GM18507 (cell line): ENCODE measurements around the gene OR13J1.
"Not testable (repeated sequence)": the region's sequence is repeated elsewhere in the genome, so short reads cannot be mapped to it uniquely, and the experiment has no call there.

Experiments used
- DNase-seq: peaks from one replicate; pipeline ENCODE4 v3.0.0; 2011; ENCODE audit warnings: low read depth; ENCODE audit not compliant: insufficient read length; ENCODE audit errors: extremely low spot score
- FAIRE-seq: peaks from 2 replicates; lab custom pipeline; 2011; peaks lifted over from hg19 to GRCh38; lab: Jason Lieb, UNC

The OR13J1 gene

DNA sequence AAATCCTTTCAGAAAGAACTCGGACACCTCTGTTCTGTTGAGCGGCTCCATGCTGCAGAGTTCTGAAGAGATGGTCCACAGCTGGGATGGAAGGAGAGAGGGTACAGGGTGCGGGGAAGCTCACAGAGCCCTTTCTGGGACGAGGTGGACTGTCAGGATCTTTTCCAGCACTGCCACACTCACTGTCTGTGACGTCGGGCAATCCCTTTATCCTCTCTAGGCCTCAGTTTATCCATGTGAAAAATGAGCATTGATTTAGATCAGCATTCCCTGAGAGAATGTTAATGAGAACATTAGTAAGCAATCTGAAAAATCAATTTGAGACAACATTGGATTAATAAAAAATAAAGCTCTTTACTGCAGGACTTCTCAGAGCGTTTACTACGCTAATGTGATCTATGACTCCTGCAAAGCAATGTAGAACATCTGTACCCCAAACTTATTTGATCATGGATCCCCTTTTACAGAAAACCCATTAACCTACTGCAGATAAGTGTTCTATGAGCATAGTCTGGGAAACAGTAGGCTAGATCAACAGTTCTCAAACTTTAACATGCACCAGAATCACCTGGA is at the start of gene OR13J1:
Gene OR13J1 (minus strand): TSS at position 51 of the 573 bp plus-strand sequence. CDS start 0 bp downstream, at position 51.
- DNase-seq (no peak), FAIRE-seq (no peak)

DNA sequence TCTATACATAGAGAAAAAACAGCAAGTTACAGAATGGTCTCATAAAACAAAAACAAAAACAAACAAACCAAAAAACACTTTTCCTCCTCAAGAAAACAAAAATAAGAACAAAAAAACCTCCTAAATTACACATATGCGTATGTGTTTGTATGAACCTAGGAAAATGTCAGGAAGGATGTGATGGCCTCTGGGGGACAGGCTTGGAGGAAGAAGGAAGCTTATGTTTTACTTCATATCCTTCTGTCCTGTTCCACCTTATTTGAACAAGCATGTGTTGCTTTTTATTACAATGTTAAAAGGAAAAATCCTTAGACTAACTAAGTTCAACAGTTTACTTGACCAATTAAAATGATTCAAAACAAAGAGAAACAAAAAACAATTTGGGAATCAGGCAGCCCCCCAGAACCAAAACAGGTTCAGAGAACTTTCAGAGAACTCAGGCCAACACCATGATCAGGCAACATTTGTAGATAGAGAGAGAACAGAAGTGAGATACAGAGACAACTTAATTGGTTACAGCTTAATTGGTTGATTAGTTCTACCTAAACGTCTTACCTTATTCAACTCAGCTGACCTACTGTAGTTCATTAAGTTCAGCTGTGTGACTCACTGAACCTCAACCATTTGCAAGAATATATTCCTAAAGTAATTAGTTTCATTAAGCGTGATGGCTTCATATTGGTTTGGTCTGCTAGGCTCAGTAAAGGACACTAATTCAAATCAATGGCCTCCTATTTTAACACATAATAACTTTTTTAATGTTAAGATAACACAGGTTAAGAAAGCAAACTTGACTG is 49.2 kb upstream of the OR13J1 start:
- no peak for DNase-seq
- no peak for FAIRE-seq

DNA sequence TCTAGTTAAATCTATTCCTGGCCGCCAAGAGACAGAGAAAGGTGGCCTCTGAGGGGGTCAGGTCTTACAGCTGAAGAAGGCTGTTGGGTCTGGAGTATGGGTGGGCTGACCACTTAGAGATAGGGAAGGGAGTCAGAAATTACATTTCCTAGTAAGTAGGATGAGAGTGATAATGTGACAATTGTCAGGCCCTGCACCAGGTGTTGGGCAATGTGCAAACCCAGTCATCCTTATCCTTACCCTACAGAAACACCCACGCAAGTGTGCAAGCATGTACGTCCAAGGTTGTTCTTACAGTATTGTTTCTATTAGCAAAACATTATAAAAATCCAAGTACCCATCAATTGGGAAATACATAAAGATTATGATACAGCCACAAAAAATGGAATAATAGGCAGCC is 48.6 kb upstream of the OR13J1 start:
- no peak for DNase-seq
- no peak for FAIRE-seq

DNA sequence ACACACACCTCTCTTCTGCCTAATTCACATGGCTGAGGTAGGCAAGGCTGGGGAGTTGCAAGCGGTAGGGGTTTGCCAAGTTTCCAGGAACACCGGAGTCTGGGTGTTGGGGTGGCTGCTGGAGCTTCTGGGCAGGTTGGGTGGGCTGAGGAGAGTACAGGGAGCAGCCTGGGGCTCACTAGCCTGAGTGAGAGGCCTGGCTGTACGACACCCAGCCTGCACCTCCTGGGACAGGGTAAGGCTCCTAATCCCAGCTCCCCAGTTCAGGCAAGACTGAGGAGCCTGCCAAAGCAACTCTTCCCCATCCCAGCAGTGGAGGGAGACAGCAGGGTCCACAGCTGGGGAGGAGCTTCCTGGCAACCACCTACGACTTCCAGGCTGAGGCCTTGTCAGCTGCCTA is 47.1 kb upstream of the OR13J1 start:
- no peak for FAIRE-seq
- DNase-seq, result no peak

DNA sequence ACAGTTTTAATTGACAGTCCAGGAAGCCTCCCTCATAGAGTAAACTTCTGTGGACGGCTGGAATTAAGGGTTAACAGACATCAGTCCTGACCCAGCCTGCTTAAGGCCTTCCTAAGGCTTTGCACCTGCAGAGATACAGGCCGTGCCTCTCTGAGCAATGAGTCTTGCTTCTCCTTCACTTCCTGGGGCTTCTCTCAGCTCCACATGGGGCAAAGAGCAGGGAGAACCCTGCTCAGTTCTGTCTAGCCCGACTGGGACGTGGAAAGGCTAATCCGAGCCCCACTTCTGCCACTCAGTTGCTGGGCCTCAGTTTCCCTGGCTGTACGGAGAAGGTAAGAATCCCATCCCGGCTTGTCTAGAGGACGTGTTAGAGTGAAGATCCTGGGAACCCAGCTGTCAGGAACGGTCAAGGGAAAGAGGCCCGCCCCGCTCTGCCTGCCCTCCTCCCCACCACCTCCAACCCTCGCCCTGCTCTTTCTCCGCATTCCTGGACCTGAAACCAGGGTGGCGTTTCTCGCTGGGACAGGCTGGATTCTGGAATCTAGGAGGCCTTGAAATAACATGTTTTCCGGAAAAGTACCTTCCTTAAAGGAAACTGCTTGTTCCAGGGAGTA is 45.6 kb upstream of the OR13J1 start:
- DNase-seq, result no peak
- FAIRE-seq, result no peak

GRCh38 chr9:35914301-35914807 is 44.2 kb upstream of the OR13J1 start:
- peak; percentile 84 for FAIRE-seq
- DNase-seq, result no peak

- FAIRE-seq, DNase-seq: not testable (repeated sequence)
These were observed 43.2 kb upstream of the OR13J1 start for GRCh38 chr9:35913429-35913828.

DNA sequence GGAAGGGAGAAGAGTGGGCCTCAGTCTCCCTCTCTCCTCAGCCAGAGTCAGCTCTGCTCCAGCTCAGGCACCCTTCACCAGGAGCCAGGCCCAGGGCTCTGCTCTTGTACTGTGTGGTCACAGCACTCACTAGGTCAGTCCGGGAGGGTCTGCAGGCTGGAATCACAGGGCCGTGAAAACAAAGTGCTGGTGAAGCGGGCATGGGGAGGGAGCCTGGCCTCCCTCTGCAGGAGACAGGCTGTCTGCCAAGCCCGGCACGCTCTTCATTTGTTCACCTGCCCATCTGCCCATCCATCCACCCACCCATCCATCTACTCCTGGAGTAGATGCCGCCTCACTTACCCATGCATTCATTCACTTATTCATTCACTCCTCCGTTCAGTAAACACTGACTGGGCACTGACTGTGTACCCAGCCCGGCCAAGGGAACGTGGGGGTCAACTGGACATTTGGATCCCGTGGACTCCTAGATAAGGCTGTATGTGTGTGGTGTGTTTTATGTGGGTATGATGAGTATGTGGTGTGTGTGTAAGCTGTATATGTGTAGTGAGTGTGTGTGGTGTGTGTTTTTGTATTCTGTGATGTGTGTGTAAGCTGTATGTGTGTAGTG is 42.7 kb upstream of the OR13J1 start:
- no peak for DNase-seq
- FAIRE-seq, result no peak

GRCh38 chr9:35911690-35912089 is 41.5 kb upstream of the OR13J1 start:
- no peak for FAIRE-seq
- no peak for DNase-seq

- no peak for DNase-seq
- FAIRE-seq, result no peak
These were observed 40.6 kb upstream of the OR13J1 start for GRCh38 chr9:35910613-35911359.

- DNase-seq, result no peak
- FAIRE-seq, result no peak
These were observed 39.7 kb upstream of the OR13J1 start for GRCh38 chr9:35909687-35910612.

- FAIRE-seq (no peak), DNase-seq (no peak)
These were observed 39.1 kb upstream of the OR13J1 start, which contains the start of gene SPAAR for GRCh38 chr9:35909274-35909673. Gene SPAAR (plus strand): TSS chr9:35909490. CDS start chr9:35910464, 974 bp downstream.

DNA sequence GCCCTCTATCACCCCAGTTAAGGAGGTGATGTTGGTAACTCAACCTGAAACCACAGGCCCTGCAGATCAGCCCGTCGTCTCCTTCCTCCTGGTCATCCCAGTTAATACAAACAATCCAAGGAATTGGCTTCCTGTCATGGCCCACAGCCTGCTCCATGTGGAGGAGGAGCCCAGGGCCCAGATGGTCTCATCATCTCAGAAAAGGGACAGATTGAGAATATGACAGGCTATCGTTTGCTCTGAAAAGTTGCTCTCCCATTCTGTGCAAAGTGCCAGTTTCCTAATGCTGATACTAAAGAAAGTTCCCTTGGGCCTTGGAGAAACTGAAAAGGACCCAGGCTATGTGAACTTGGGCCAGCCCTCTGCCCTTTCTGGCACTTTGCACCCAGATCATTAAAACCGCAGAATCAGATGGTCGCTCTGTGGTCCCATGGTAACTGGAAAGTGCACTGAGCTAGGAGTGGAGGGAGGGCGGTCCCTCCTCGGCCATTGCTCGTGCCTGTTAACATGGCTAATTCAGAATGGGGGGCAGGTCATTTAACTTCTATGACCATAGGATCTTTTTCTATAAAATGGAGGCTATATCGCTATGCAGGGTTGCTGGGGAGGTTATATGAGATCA is 38.4 kb upstream of the OR13J1 start:
- DNase-seq (no peak), FAIRE-seq (no peak)

GRCh38 chr9:35907711-35908503 is 37.7 kb upstream of the OR13J1 start:
- DNase-seq, result no peak

GRCh38 chr9:35906923-35907699 is 36.9 kb upstream of the OR13J1 start:
- DNase-seq (no peak), FAIRE-seq (no peak)

More at GRCh38 chr9:35907711-35908503, 37.7 kb upstream of the OR13J1 start:
- FAIRE-seq, result no peak

DNA sequence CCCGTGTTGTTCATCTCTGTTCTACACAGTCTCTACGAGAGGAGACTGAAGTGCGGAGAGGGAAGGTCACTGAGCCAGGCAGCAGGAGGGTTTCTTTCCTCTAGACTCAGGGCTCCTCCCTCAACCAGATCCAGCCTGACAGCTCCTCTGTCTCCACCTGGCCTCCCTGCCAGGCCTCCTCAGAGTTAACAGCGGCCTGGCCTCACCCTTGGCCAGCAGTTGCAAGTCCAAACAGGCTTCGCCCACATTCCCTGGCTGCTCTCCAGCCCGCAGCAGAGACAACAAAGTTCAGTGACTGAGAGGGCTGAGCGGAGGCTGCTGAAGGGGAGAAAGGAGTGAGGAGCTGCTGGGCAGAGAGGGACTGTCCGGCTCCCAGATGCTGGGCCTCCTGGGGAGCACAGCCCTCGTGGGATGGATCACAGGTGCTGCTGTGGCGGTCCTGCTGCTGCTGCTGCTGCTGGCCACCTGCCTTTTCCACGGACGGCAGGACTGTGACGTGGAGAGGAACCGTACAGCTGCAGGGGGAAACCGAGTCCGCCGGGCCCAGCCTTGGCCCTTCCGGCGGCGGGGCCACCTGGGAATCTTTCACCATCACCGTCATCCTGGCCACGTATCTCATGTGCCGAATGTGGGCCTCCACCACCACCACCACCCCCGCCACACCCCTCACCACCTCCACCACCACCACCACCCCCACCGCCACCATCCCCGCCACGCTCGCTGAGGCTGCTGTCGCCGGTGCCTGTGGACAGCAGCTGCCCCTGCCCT is 35.9 kb upstream of the OR13J1 start, which contains the start of gene HRCT1:
Gene HRCT1 (plus strand): TSS at position 291 of the 768 bp plus-strand sequence. CDS start 86 bp downstream, at position 377.
- FAIRE-seq (no peak), DNase-seq (no peak)
